Activated CD4-positive, alpha-beta T cell treated with anti-CD3 and anti-CD28 coated beads for 36 hours (primary cell): ENCODE results near the gene ADGRE3. TPM values are rescaled to one million over a fixed set of nuclear protein-coding genes. Genes with fewer than 3 reads are reported as not detected.
"Not testable (repeated sequence)": the region's sequence is repeated elsewhere in the genome, so short reads cannot be mapped to it uniquely, and the experiment has no call there.

Experiments
- ATAC-seq: fragments of 200-7000 bp; cut with Tn5 transposase; one replicate; pipeline ENCODE4 v1.10.0; 2021; ENCODE audit warnings: mild to moderate bottlenecking, moderate library complexity
- CTCF ChIA-PET: fragments of 350-600 bp; sonication (Branson Sonifier 250); formaldehyde crosslinking; loops from one replicate; lab custom pipeline; 2021; ENCODE audit warnings: antibody characterized with exemption; lab: Charles Lee
- POLR2A ChIA-PET: fragments of 350-600 bp; sonication (Branson Sonifier 250); formaldehyde crosslinking; loops from one replicate; lab custom pipeline; 2021; ENCODE audit warnings: antibody characterized with exemption, inconsistent platforms; lab: Charles Lee
- DNase-seq: peaks from one replicate; pipeline ENCODE4 v3.0.0-alpha.2; 2020
- H3K27ac Mint-ChIP-seq: one replicate; pipeline ENCODE4 v1.8.0; 2021; ENCODE audit warnings: mixed read lengths
- H3K27me3 Mint-ChIP-seq: one replicate; pipeline ENCODE4 v1.8.0; 2021; ENCODE audit warnings: mixed read lengths
- H3K36me3 Mint-ChIP-seq: one replicate; pipeline ENCODE4 v1.8.0; 2021; ENCODE audit warnings: low read depth, mixed read lengths
- H3K4me1 Mint-ChIP-seq: one replicate; pipeline ENCODE4 v1.8.0; 2021; ENCODE audit warnings: mixed read lengths
- H3K4me3 Mint-ChIP-seq: one replicate; pipeline ENCODE4 v1.8.0; 2021; ENCODE audit warnings: mild to moderate bottlenecking, moderate library complexity, mixed read lengths
- H3K9me3 Mint-ChIP-seq: one replicate; pipeline ENCODE4 v1.8.0; 2021; ENCODE audit warnings: low read depth, mixed read lengths
- intact Hi-C, 2 experiments: fragments of 100-400 bp; cut with DNase I in 1 of 2; cut with micrococcal nuclease in 1 of 2; formaldehyde crosslinking; loops; one replicate each; pipeline versions ENCODE4 v1.14.2 to v1.15.1; 2022 to 2024; cut with DNase I, micrococcal nuclease
- total RNA-seq, 2 experiments: library from RNA; stranded (reverse); gene quantifications; one replicate each; pipeline ENCODE4 v1.2.3, GENCODE V29; 2021

ADGRE3 gene
- total RNA-seq, 2 experiments from 2014 or later, result 0.11 to 0.30 TPM

GRCh38 chr19:14599548-14600147 is 75.0 kb downstream of the ADGRE3 start:
- peaks cover 8% of the 10 kb centered on the region for H3K27me3 Mint-ChIP-seq
- ChIA-PET POLR2A (no interaction called here), CTCF (interaction anchor here (0.5 kb wide), 1 partner anchor 187 kb away, joined by 3 read pairs; no protein-coding TSS in a partner anchor)
- intact Hi-C loops, result no loop called here
- peaks cover 8% of the 10 kb centered on the region for H3K9me3 Mint-ChIP-seq
- no peak overlapping the region for H3K27ac Mint-ChIP-seq
- ATAC-seq (no peak), DNase-seq (no peak)
- peaks cover 9% of the 10 kb centered on the region for H3K4me1 Mint-ChIP-seq
- no peak overlapping the region for H3K4me3 Mint-ChIP-seq
- H3K36me3 Mint-ChIP-seq, result peaks cover 3% of the 10 kb centered on the region

GRCh38 chr19:14595558-14595957 is 79.1 kb downstream of the ADGRE3 start:
- Mint-ChIP-seq H3K27me3 (peaks cover 10% of the 10 kb centered on the region), H3K9me3 (peaks cover 6% of the 10 kb centered on the region), H3K36me3 (peaks cover 3% of the 10 kb centered on the region), H3K4me3 (no peak overlapping the region), H3K27ac (no peak overlapping the region), H3K4me1 (no peaks in the 10 kb centered on the region)
- ChIA-PET POLR2A (no interaction called here), CTCF (interaction anchor here (0.6 kb wide), 1 partner anchor 1024 kb away, joined by 3 read pairs; no protein-coding TSS in a partner anchor)
- no peak for DNase-seq
- ATAC-seq, result no peak
- intact Hi-C loops, result no loop called here

DNA sequence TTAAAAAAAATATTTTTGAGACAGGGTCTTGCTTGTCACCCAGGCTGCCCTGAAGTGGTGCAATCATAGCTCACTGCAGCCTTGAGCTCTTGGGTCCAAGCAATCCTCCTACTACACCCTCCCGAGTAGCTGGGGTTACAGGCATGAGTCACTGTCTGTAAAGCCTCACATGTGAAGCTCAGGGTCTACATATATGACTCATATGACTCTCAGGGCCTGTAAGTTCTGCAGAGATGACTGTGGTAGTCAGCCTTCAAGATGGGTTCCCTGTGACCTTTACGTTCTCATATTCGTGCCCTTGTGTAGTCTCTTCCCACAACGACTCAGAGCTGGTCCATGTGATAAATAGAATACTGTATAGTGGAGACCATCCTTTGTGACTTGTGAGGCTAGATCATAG is 85.2 kb downstream of the ADGRE3 start:
- H3K36me3 Mint-ChIP-seq, CTCF ChIA-PET, intact Hi-C loops, H3K27ac Mint-ChIP-seq, DNase-seq, H3K4me3 Mint-ChIP-seq, H3K4me1 Mint-ChIP-seq, POLR2A ChIA-PET, H3K9me3 Mint-ChIP-seq, H3K27me3 Mint-ChIP-seq: not testable (repeated sequence)
- ATAC-seq, result peak; percentile 42

DNA sequence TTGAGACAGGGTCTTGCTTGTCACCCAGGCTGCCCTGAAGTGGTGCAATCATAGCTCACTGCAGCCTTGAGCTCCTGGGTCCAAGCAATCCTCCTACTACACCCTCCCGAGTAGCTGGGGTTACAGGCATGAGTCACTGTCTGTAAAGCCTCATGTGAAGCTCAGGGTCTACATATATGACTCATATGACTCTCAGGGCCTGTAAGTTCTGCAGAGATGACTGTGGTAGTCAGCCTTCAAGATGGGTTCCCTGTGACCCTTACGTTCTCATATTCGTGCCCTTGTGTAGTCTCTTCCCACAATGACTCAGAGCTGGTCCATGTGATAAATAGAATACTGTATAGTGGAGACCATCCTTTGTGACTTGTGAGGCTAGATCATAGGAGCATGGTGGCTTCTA is 89.5 kb downstream of the ADGRE3 start:
- H3K9me3 Mint-ChIP-seq, H3K27me3 Mint-ChIP-seq, intact Hi-C loops, CTCF ChIA-PET, H3K27ac Mint-ChIP-seq, H3K36me3 Mint-ChIP-seq, H3K4me3 Mint-ChIP-seq: not testable (repeated sequence)
- peaks cover 16% of the 10 kb centered on the region for H3K4me1 Mint-ChIP-seq
- ATAC-seq, result peak; percentile 92
- DNase-seq, result peak; percentile 69
- POLR2A ChIA-PET, result interaction anchor here (0.6 kb wide), 2 partner anchors 13 to 499 kb away, joined by 3 read pairs; partner anchors contain the start of gene NDUFB7

GRCh38 chr19:14584372-14584771 is 90.3 kb downstream of the ADGRE3 start:
- POLR2A ChIA-PET, H3K4me3 Mint-ChIP-seq, H3K9me3 Mint-ChIP-seq: not testable (repeated sequence)

GRCh38 chr19:14582894-14583340 is 91.7 kb downstream of the ADGRE3 start, which contains the start of gene CLEC17A:
Gene CLEC17A, plus strand, starts transcription at chr19:14583084. Its CDS starts 77 bp downstream, at chr19:14583161.
- ATAC-seq (no peak), DNase-seq (no peak)
- Mint-ChIP-seq H3K27ac (no peak within 1 kb of the TSS), H3K27me3 (no peaks in the 10 kb centered on the region), H3K36me3 (no peaks in the 10 kb centered on the region), H3K4me1 (peaks cover 20% of the 10 kb centered on the region), H3K9me3 (no peaks in the 10 kb centered on the region), H3K4me3 (peak within 1 kb of the TSS; percentile 37)
- intact Hi-C loops, result no loop called here
- ChIA-PET POLR2A (no interaction called here), CTCF (interaction anchor here (0.8 kb wide), 1 partner anchor 103 kb away, joined by 4 read pairs; no protein-coding TSS in a partner anchor)

More at GRCh38 chr19:14584372-14584771, 90.3 kb downstream of the ADGRE3 start:
- intact Hi-C loops, H3K27ac Mint-ChIP-seq, ATAC-seq, H3K36me3 Mint-ChIP-seq, CTCF ChIA-PET, DNase-seq, H3K27me3 Mint-ChIP-seq: not testable (repeated sequence)
- H3K4me1 Mint-ChIP-seq, result peaks cover 16% of the 10 kb centered on the region

DNA sequence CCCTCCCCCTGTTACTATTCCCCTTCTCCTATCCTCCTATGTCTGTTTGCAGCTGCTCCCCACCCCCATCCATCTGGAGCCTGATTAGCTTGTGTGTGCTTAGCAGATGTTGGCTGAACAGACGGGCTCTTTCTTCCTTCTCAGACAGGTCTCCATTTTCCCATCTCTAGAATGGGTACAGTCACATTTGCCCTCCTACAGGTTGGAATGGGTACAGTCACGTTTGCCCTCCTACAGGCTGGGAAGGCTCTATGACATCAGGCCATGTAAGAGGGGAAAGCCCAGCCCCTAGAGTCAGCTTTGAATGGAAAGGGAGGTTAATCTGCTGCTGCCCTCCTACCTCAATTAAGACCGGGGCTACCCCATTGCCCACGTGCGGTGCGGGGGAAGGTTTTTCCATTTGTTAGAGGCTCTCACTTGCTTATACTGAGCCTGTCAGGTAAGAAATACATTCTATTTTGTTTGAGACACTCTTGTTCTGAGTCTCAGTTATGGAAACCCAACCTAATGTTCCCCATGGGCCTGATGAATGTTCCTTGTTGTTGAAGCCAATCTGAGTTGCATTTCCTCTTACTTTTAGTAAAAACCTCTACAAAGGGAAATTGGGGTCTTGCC is 93.9 kb downstream of the ADGRE3 start:
- peak; percentile 20 for ATAC-seq
- POLR2A ChIA-PET, result no interaction called here
- Mint-ChIP-seq H3K27ac (peak overlapping the region; percentile 74), H3K4me3 (no peak overlapping the region), H3K27me3 (no peaks in the 10 kb centered on the region), H3K4me1 (peaks cover 23% of the 10 kb centered on the region), H3K9me3 (no peaks in the 10 kb centered on the region), H3K36me3 (no peaks in the 10 kb centered on the region)
- intact Hi-C loops, result no loop called here
- peak; percentile 83 for DNase-seq
- CTCF ChIA-PET, result interaction anchor here (1.0 to 2.0 kb wide), 5 partner anchors 8 to 109 kb away, joined by 3 to 5 read pairs (median 4); partner anchors contain the start of gene ZNF333

DNA sequence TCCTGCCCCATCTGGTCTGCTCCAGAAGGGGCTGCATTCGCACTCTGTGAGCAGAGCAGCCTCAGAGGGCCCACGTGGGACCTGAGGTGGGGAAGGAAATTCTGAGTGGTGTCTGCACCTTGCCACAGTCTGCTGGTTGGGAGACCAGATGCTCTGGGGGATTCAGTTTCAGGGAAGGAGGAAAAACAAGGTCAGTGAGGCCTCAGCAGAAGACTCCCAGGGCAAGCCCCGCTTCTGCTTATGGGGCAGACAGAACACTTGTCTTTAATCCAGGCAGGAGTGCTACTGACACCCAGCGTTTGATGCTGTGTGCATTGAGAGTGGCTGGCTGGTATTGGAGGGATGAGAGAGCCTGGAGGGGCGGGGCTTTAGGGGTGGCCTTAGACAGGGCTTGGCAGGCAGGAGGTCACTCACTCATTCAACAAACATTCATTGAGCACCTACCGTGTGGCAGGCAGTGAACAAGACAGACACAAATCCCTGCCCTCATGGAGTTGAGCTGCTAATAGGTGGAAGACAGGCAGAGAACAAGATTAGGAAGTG is 96.7 kb downstream of the ADGRE3 start:
- DNase-seq (peak; percentile 45), ATAC-seq (peak; percentile 13)
- ChIA-PET POLR2A (no interaction called here), CTCF (interaction anchor here (8.5 kb wide), 1 partner anchor 110 kb away, joined by 244 read pairs; the partner anchor contains the start of gene ZNF333)
- Mint-ChIP-seq H3K9me3 (no peaks in the 10 kb centered on the region), H3K27ac (peak overlapping the region; percentile 60), H3K4me1 (peaks cover 25% of the 10 kb centered on the region), H3K4me3 (peak overlapping the region; percentile 6), H3K36me3 (no peaks in the 10 kb centered on the region), H3K27me3 (no peaks in the 10 kb centered on the region)
- intact Hi-C loops, result no loop called here

GRCh38 chr19:14577264-14577663 is 97.4 kb downstream of the ADGRE3 start:
- H3K27ac Mint-ChIP-seq, result peak overlapping the region; percentile 53
- ChIA-PET CTCF (interaction anchor here (1.1 to 8.5 kb wide), 2 partner anchors 20 to 110 kb away, joined by 4 to 244 read pairs; partner anchors contain the start of gene ZNF333), POLR2A (no interaction called here)
- H3K4me1 Mint-ChIP-seq, result peaks cover 22% of the 10 kb centered on the region
- ATAC-seq (no peak), DNase-seq (no peak)
- H3K9me3 Mint-ChIP-seq, result no peaks in the 10 kb centered on the region
- H3K27me3 Mint-ChIP-seq, result no peaks in the 10 kb centered on the region
- no peak overlapping the region for H3K4me3 Mint-ChIP-seq
- no peaks in the 10 kb centered on the region for H3K36me3 Mint-ChIP-seq
- intact Hi-C loops, result no loop called here

DNA sequence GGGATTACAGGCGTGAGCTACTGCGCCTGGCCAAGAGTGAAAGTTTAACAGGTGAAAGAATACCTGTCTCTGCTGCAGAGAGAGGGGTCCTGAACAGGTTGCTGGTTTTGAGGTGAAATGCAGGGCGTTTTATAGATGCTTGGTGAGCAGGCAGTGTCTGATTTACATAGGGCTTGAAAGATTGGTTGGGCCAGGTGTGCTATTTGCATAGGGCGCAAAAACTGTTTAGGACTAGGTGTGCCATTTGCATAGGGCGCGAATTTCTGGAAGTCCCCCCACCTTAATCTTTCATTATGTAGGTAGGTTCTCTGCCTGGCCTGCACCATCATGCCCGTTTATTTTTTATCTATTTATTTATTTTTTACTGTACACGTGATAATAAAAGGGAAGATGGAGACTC is 98.3 kb downstream of the ADGRE3 start:
- peaks cover 2% of the 10 kb centered on the region for H3K36me3 Mint-ChIP-seq
- no peaks in the 10 kb centered on the region for H3K9me3 Mint-ChIP-seq
- peaks cover 27% of the 10 kb centered on the region for H3K4me1 Mint-ChIP-seq
- CTCF ChIA-PET, result interaction anchor here (0.6 to 8.5 kb wide), 4 partner anchors 20 to 695 kb away, joined by 3 to 244 read pairs (median 4); partner anchors contain the start of gene ZNF333
- H3K27me3 Mint-ChIP-seq, result no peaks in the 10 kb centered on the region
- no peak overlapping the region for H3K27ac Mint-ChIP-seq
- ATAC-seq, result no peak
- intact Hi-C loops, result no loop called here
- no peak for DNase-seq
- no peak overlapping the region for H3K4me3 Mint-ChIP-seq
- POLR2A ChIA-PET, result no interaction called here

GRCh38 chr19:14575428-14575980 is 99.1 kb downstream of the ADGRE3 start:
- H3K4me1 Mint-ChIP-seq, result peaks cover 28% of the 10 kb centered on the region
- no peak for ATAC-seq
- POLR2A ChIA-PET, result no interaction called here
- no peaks in the 10 kb centered on the region for H3K27me3 Mint-ChIP-seq
- no peak overlapping the region for H3K4me3 Mint-ChIP-seq
- intact Hi-C loops, result loop anchor here in 1 of 2 experiments (2.0 kb wide), 1 partner anchor 313 kb away; no protein-coding TSS in a partner anchor
- H3K36me3 Mint-ChIP-seq, result peaks cover 2% of the 10 kb centered on the region
- no peak for DNase-seq
- no peaks in the 10 kb centered on the region for H3K9me3 Mint-ChIP-seq
- H3K27ac Mint-ChIP-seq, result no peak overlapping the region
- CTCF ChIA-PET, result interaction anchor here (0.6 to 8.5 kb wide), 2 partner anchors 112 to 212 kb away, joined by 4 to 244 read pairs; partner anchors contain the start of gene ZNF333
